ENCODE measurements around the gene ADAP1. TPM values are rescaled to one million over a fixed set of nuclear protein-coding genes. Genes with fewer than 3 reads are reported as not detected.

ADAP1 gene
- total RNA-seq, 1 donor from 2014 or later: 5.2 TPM

GRCh38 chr7:952548-953441, 1.7 kb downstream of the ADAP1 start:
- DNase-seq (ENCODE audit: low read depth, low spot score): no peak
- Mint-ChIP-seq H3K36me3 (ENCODE audit: low read depth) (no peaks in the 10 kb centered on the region), H3K27ac (ENCODE audit: unreplicated experiment) (no peak overlapping the region), H3K4me1 (no peaks in the 10 kb centered on the region), H3K9me3 (no peaks in the 10 kb centered on the region), H3K4me3 (no peak overlapping the region), H3K27me3 (ENCODE audit: low read depth) (peaks cover 18% of the 10 kb centered on the region)
- no peak for TF ChIP-seq CTCF (conservative IDR thresholded peaks at IDR 0.05)

GRCh38 chr7:951881-952547, 2.5 kb downstream of the ADAP1 start:
- H3K9me3 Mint-ChIP-seq: no peaks in the 10 kb centered on the region
- H3K4me3 Mint-ChIP-seq: no peak overlapping the region
- no peaks in the 10 kb centered on the region for H3K36me3 Mint-ChIP-seq (ENCODE audit: low read depth)
- no peak for DNase-seq (ENCODE audit: low read depth, low spot score)
- H3K27me3 Mint-ChIP-seq (ENCODE audit: low read depth): peaks cover 18% of the 10 kb centered on the region
- no peaks in the 10 kb centered on the region for H3K4me1 Mint-ChIP-seq
- TF ChIP-seq CTCF (conservative IDR thresholded peaks at IDR 0.05): no peak
- H3K27ac Mint-ChIP-seq (ENCODE audit: unreplicated experiment): no peak overlapping the region

GRCh38 chr7:949021-949934, 5.2 kb downstream of the ADAP1 start:
- Mint-ChIP-seq H3K27ac (ENCODE audit: unreplicated experiment) (no peak overlapping the region), H3K4me1 (no peaks in the 10 kb centered on the region), H3K9me3 (no peaks in the 10 kb centered on the region), H3K36me3 (ENCODE audit: low read depth) (no peaks in the 10 kb centered on the region), H3K4me3 (no peak overlapping the region), H3K27me3 (ENCODE audit: low read depth) (peaks cover 11% of the 10 kb centered on the region)
- no peak for DNase-seq (ENCODE audit: low read depth, low spot score)
- no peak for TF ChIP-seq CTCF (conservative IDR thresholded peaks at IDR 0.05)

- no peak for DNase-seq (ENCODE audit: low read depth, low spot score)
- no peak overlapping the region for H3K4me3 Mint-ChIP-seq
- no peaks in the 10 kb centered on the region for H3K9me3 Mint-ChIP-seq
- H3K4me1 Mint-ChIP-seq: no peaks in the 10 kb centered on the region
- no peak overlapping the region for H3K27ac Mint-ChIP-seq (ENCODE audit: unreplicated experiment)
- no peaks in the 10 kb centered on the region for H3K36me3 Mint-ChIP-seq (ENCODE audit: low read depth)
- H3K27me3 Mint-ChIP-seq (ENCODE audit: low read depth): peaks cover 9% of the 10 kb centered on the region
- TF ChIP-seq CTCF (conservative IDR thresholded peaks at IDR 0.05): no peak
Measured at GRCh38 chr7:947391-948210, 6.9 kb downstream of the ADAP1 start.
